22Rv1 (cell line): ENCODE measurements around the gene HOXA3.

Experiments used
- H3K27ac ChIP-seq: fragments of 450-650 bp; 2 replicates; pipeline ENCODE4 v1.5.1; 2017
- CTCF ChIP-seq: fragments of 450-650 bp; IDR thresholded peaks from 2 replicates; pipeline ENCODE4 v1.5.1; 2017; ENCODE audit warnings: mild to moderate bottlenecking
- ZFX ChIP-seq: fragments of 450-650 bp; IDR thresholded peaks from 2 replicates; pipeline ENCODE4 v1.6.1; 2017; ENCODE audit warnings: antibody characterized with exemption, borderline replicate concordance

HOXA3 gene

GRCh38 chr7:27192546-27193334, 40.4 kb upstream of the HOXA3 start:
- TF ChIP-seq ZFX, result no peak
- no peak for TF ChIP-seq CTCF
- H3K27ac ChIP-seq, result no peak overlapping the region

GRCh38 chr7:27191833-27192545, 39.6 kb upstream of the HOXA3 start:
- TF ChIP-seq CTCF (no peak), ZFX (no peak)
- H3K27ac ChIP-seq, result no peak overlapping the region

- H3K27ac ChIP-seq, result no peak overlapping the region
- no peak for TF ChIP-seq ZFX
- no peak for TF ChIP-seq CTCF
Observed at GRCh38 chr7:27191161-27191731, 38.9 kb upstream of the HOXA3 start.

- no peak overlapping the region for H3K27ac ChIP-seq
Observed at GRCh38 chr7:27189997-27190748, 37.8 kb upstream of the HOXA3 start.

GRCh38 chr7:27189295-27189996, 37.1 kb upstream of the HOXA3 start:
- H3K27ac ChIP-seq, result no peak overlapping the region
- no peak for TF ChIP-seq ZFX
- TF ChIP-seq CTCF, result no peak

More at GRCh38 chr7:27189997-27190748, 37.8 kb upstream of the HOXA3 start:
- TF ChIP-seq ZFX (no peak), CTCF (no peak)

- no peak for TF ChIP-seq CTCF
- no peak overlapping the region for H3K27ac ChIP-seq
Observed at GRCh38 chr7:27188386-27189294, 36.3 kb upstream of the HOXA3 start.
